ENCODE data around the gene SYVN1. TPM values are rescaled to one million over a fixed set of nuclear protein-coding genes. Genes with fewer than 3 reads are reported as not detected.
A peak's percentile ranks its signal among the peaks of the same experiment; 100 is the strongest.

SYVN1 gene
- total and polyA plus RNA-seq, 12 donors, result 22.2 to 34.0 (median 26.1) TPM

DNA sequence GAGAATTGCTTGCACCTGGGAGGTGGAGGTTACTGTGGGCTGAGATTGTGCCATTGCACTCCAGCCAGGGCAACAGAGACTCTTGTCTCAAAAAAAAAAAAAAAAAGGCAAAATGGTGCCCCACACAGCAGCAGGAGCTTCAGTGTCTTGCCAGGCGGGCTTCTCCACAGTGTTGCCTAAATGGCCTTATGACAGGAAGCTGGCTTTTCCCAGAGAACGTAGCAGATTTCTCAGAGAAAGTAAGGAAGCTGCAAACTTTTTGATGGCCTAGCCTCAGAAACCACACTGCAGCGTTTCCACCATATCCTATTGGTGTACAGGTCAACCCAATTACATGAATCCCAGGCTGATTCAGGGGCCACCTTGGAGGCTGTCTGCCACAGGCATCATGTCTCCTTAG is 23.0 kb upstream of the SYVN1 start:
- ATAC-seq (no peak), DNase-seq (no peak)
- H3K4me3 ChIP-seq, result no peak overlapping the region
- 67 to 77% methylated on average over 3 of the region's 3 CpGs for WGBS, 2 donors
- H3K27me3 ChIP-seq, result no peaks in the 10 kb centered on the region
- no peaks in the 10 kb centered on the region for H3K9me3 ChIP-seq
- TF ChIP-seq, protein P1, sequence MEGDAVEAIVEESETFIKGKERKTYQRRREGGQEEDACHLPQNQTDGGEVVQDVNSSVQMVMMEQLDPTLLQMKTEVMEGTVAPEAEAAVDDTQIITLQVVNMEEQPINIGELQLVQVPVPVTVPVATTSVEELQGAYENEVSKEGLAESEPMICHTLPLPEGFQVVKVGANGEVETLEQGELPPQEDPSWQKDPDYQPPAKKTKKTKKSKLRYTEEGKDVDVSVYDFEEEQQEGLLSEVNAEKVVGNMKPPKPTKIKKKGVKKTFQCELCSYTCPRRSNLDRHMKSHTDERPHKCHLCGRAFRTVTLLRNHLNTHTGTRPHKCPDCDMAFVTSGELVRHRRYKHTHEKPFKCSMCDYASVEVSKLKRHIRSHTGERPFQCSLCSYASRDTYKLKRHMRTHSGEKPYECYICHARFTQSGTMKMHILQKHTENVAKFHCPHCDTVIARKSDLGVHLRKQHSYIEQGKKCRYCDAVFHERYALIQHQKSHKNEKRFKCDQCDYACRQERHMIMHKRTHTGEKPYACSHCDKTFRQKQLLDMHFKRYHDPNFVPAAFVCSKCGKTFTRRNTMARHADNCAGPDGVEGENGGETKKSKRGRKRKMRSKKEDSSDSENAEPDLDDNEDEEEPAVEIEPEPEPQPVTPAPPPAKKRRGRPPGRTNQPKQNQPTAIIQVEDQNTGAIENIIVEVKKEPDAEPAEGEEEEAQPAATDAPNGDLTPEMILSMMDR (IDR thresholded peaks at IDR 0.05), result no peak
- no peaks in the 10 kb centered on the region for H3K36me3 ChIP-seq
- no peak overlapping the region for H3K27ac ChIP-seq
- H3K4me1 ChIP-seq, result peaks cover 0 to 7% (median 0%) of the 10 kb centered on the region in 9 donors
- intact Hi-C loops (cut with DNase I), result no loop called here

DNA sequence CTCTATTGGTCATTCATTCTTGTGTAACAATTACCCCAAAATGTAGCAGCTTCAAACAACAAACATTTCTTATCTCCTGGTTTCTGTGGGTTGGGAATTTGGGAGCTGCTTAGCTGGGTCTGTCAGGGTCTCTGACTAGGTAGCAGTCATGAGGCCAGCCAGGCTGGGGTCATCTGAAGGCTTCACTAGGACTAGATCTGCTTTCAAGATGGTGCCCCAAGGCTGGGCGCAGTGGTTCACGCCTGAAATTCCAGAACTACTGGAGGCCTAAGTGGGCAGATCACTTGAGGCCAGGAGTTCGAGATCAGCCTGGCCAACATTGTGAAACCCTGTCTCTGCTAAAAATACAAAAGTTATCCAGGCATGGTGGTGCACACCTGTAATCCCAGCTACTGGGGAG is 22.6 kb upstream of the SYVN1 start:
- 88 to 89% methylated on average over 3 of the region's 3 CpGs for WGBS, 2 donors
- TF ChIP-seq, protein P1 (IDR thresholded peaks at IDR 0.05), result no peak
- intact Hi-C loops (cut with DNase I), result no loop called here
- DNase-seq (no peak), ATAC-seq (no peak)
- Histone ChIP-seq H3K4me3 (no peak overlapping the region), H3K27ac (no peak overlapping the region), H3K36me3 (no peaks in the 10 kb centered on the region), H3K27me3 (no peaks in the 10 kb centered on the region), H3K4me1 (peaks cover 0 to 11% (median 0%) of the 10 kb centered on the region in 9 donors), H3K9me3 (no peaks in the 10 kb centered on the region)

DNA sequence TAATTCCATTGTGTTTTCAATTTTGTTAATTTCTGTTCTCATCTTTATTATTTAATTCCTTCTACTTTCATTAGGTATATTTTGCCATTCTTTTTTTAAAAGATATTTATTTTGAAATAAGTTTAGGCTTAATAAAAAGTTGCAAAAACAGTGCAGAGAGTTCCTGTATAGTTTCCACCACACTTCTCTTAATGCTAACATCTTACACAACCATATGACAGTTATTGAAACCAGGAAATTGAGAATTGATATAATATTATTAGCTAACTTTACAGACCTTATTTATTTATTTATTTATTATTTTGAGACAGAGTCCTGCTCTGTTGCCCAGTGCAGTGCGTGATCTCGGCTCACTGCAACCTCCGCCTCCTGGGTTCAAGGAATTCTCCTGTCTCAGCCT is 21.9 kb upstream of the SYVN1 start:
- ATAC-seq, result no peak
- no peaks in the 10 kb centered on the region for H3K36me3 ChIP-seq
- WGBS, 2 donors, result 94 to 97% methylated on average over 3 of the region's 3 CpGs
- DNase-seq, result no peak
- H3K4me3 ChIP-seq, result no peak overlapping the region
- no peaks in the 10 kb centered on the region for H3K9me3 ChIP-seq
- peaks cover 0 to 17% (median 0%) of the 10 kb centered on the region in 9 donors for H3K4me1 ChIP-seq
- intact Hi-C loops (cut with DNase I), result no loop called here
- TF ChIP-seq, protein P1 (IDR thresholded peaks at IDR 0.05), result no peak
- H3K27ac ChIP-seq, result no peak overlapping the region
- no peaks in the 10 kb centered on the region for H3K27me3 ChIP-seq

DNA sequence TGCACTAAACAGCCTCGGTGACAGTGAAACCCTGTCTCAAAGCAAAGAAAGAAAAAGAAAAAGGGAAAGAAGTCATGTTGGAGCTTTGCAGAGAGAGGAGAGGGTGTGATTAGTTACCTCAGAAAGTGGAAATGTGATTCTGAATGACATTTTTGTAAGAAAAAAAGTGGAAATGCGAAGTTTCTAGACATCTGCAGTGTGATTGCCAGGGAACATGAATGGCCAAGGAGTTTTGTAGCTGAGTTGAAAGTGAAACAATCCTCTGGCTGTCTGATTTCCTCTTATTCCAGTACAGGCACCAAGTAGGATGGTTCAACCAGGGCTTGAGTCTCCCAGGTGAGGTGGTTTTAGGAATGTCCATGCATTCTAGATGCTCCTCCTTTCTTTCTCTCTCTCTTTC is 17.8 kb upstream of the SYVN1 start:
- Histone ChIP-seq H3K4me3 (no peak overlapping the region), H3K9me3 (peaks cover 0 to 6% (median 0%) of the 10 kb centered on the region in 11 donors), H3K4me1 (peaks cover 0 to 32% (median 11%) of the 10 kb centered on the region in 9 donors), H3K27ac (peak overlapping the region in 1 of 10 donors; percentile 76), H3K36me3 (no peaks in the 10 kb centered on the region), H3K27me3 (no peaks in the 10 kb centered on the region)
- ATAC-seq (no peak), DNase-seq (no peak)
- intact Hi-C loops (cut with DNase I), result no loop called here
- TF ChIP-seq, protein P1 (IDR thresholded peaks at IDR 0.05), result no peak
- WGBS, 2 donors, result 77 to 82% methylated on average over 2 of the region's 2 CpGs

Data from heart right ventricle (tissue), 16 donors.